GM10248 (cell line): ENCODE measurements around the gene AGPAT3.
A peak's percentile ranks its signal among the peaks of the same experiment; 100 is the strongest.

Experiments used
- CTCF ChIA-PET: fragments of 300-600 bp; sonication (Branson Sonifier 250); formaldehyde crosslinking; extraction: SDS; loops from one replicate; lab custom pipeline; 2021; ENCODE audit warnings: antibody characterized with exemption; lab: Yijun Ruan, JAX
- POLR2A ChIA-PET: fragments of 350-650 bp; sonication (Branson Sonifier 250); formaldehyde crosslinking; extraction: SDS; loops from one replicate; lab custom pipeline; 2020; ENCODE audit warnings: antibody characterized with exemption; lab: Yijun Ruan, JAX
- DNase-seq: peaks from one replicate; pipeline ENCODE4 v3.0.0; 2012; ENCODE audit errors: extremely low spot score
- TF ChIP-seq, protein P1 (sequence below): IDR thresholded peaks from 2 replicates; pipeline ENCODE4 v1.5.1; 2012; ENCODE audit warnings: mild to moderate bottlenecking, low read depth; ENCODE audit errors: extremely low read depth, missing control alignments, control extremely low read depth

The AGPAT3 gene

DNA sequence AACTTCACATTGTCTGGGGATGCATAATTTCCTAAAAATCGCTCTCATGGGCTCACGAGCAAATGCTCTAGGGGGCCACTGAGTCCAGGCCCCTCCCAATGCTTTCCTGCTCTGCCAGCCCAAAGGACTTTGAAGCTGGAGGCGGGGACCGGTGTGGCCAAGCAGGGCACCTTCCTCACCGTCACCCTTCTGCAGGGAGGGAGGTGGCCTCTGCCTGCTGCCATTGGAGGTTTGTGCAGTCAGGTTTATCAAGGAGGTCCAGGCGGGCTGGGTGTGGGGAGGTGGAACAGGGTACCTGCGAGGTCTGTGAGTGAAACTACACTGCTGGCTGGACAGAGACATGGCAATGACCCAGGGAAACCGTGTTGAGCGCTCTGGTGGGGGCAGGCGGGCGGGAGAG lies 89.0 kb downstream of the AGPAT3 start:
- ChIA-PET POLR2A (interaction anchor here (0.8 kb wide), 1 partner anchor 12 kb away, joined by 3 read pairs; no protein-coding TSS in a partner anchor), CTCF (interaction anchor here (1.7 to 4.5 kb wide), 4 partner anchors 12 to 33 kb away, joined by 3 to 30 read pairs (median 6); no protein-coding TSS in a partner anchor)
- DNase-seq = no peak
- TF ChIP-seq, protein P1, sequence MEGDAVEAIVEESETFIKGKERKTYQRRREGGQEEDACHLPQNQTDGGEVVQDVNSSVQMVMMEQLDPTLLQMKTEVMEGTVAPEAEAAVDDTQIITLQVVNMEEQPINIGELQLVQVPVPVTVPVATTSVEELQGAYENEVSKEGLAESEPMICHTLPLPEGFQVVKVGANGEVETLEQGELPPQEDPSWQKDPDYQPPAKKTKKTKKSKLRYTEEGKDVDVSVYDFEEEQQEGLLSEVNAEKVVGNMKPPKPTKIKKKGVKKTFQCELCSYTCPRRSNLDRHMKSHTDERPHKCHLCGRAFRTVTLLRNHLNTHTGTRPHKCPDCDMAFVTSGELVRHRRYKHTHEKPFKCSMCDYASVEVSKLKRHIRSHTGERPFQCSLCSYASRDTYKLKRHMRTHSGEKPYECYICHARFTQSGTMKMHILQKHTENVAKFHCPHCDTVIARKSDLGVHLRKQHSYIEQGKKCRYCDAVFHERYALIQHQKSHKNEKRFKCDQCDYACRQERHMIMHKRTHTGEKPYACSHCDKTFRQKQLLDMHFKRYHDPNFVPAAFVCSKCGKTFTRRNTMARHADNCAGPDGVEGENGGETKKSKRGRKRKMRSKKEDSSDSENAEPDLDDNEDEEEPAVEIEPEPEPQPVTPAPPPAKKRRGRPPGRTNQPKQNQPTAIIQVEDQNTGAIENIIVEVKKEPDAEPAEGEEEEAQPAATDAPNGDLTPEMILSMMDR = no peak

DNA sequence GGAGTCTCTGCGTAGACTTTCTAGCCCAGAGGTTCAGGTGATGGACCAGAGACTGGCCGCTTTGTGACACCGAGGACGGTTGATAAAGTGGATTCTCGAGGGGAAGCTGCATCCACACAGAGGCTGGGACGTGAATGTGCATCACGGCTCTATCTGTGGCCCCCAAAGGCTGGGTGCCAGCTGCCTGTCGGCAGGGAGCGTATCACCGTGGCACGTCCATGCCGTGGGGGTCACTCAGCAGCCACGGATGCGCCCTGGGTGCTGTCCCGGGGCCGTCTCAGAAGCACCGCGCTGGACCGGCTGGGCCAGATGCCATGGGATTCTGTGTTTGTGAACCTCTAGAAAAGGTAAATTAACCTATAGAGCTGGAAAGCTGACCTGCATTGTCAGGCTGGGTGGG lies 89.9 kb downstream of the AGPAT3 start:
- no peak for DNase-seq
- TF ChIP-seq, protein P1 = no peak
- ChIA-PET POLR2A (no interaction called here), CTCF (interaction anchor here (1.7 to 4.5 kb wide), 4 partner anchors 13 to 34 kb away, joined by 3 to 30 read pairs (median 6); no protein-coding TSS in a partner anchor)

DNA sequence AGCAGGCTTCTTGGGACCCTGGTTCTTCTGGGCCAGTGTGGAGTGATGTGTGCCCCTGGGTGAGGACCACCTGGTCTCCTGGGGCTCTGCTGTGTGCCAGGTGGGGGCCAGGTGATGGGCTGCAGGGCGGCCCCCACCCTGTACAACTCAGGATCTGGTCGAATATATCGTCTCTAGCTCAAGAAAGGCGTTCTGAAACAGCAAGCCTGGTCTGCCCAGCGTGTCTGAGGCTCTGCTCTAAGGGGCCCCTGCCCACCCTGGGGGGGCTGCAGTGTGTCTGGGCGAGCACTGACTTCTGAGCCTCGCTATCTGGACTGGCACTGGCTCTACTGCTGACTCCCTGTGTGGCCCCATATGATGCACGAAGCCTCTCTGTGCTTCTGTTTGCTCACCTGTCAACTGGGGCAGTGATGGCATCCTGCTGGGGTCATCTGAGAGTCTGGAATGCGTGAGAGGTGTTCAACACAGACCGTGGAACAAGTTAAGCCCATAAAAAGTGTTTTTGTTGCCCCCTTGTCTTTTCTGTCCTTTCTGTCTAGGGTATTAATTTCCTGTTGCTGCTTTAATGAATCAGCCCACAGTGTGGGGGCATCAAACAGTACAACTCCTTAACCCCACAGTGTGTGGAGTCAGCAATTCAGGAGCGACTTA lies 91.1 kb downstream of the AGPAT3 start:
- ChIA-PET CTCF (interaction anchor here (1.1 to 4.5 kb wide), 3 partner anchors 14 to 145 kb away, joined by 3 to 30 read pairs (median 7); no protein-coding TSS in a partner anchor), POLR2A (interaction anchor here (0.7 kb wide), 1 partner anchor 155 kb away, joined by 5 read pairs; no protein-coding TSS in a partner anchor)
- TF ChIP-seq, protein P1 = no peak
- no peak for DNase-seq

DNA sequence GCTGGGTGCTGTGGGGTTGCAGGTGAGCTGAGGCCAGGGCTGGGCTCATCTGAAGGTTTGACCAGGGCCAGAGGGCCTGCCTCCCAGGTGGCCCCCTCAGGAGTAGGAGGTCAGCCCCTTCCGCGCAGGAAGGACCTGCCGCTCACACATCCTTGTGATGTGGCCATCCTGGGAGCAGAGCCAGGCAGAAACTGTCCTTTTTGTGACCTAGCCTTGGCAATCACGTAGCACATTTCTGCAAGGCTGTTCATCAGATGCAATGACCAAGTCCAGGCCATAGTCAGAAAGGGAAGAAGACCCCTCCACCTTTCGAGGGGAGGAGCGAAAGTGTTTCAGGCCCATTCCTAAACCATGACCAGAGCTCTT lies 91.6 kb downstream of the AGPAT3 start:
- ChIA-PET CTCF (interaction anchor here (1.1 to 4.5 kb wide), 2 partner anchors 17 to 146 kb away, joined by 3 to 30 read pairs; no protein-coding TSS in a partner anchor), POLR2A (no interaction called here)
- TF ChIP-seq, protein P1 = no peak
- no peak for DNase-seq

DNA sequence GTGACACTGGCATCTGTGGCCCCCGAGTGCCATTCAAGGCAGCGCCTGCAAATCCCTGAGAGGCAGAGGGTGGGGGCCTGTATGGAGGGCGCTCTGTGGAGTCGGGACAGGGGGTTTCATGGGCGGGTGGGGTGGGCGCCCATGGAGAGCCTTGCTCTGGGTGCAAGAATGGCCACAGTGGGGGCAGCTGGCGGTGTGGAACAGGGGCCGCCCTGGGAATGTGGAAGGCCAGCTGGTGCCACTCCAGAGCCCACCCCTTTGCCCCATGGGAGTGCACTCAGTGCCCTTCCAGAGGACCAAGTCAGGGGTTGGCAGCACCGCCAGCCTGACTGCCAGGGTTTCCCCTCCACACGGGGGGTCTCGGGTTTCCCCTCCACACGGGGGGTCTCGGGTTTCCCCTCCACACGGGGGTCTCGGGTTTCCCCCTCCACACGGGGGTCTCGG lies 92.1 kb downstream of the AGPAT3 start:
- TF ChIP-seq, protein P1 = no peak
- POLR2A ChIA-PET = no interaction called here
- DNase-seq = no peak
- CTCF ChIA-PET = interaction anchor here (4.5 kb wide), 1 partner anchor 18 kb away, joined by 30 read pairs; no protein-coding TSS in a partner anchor

DNA sequence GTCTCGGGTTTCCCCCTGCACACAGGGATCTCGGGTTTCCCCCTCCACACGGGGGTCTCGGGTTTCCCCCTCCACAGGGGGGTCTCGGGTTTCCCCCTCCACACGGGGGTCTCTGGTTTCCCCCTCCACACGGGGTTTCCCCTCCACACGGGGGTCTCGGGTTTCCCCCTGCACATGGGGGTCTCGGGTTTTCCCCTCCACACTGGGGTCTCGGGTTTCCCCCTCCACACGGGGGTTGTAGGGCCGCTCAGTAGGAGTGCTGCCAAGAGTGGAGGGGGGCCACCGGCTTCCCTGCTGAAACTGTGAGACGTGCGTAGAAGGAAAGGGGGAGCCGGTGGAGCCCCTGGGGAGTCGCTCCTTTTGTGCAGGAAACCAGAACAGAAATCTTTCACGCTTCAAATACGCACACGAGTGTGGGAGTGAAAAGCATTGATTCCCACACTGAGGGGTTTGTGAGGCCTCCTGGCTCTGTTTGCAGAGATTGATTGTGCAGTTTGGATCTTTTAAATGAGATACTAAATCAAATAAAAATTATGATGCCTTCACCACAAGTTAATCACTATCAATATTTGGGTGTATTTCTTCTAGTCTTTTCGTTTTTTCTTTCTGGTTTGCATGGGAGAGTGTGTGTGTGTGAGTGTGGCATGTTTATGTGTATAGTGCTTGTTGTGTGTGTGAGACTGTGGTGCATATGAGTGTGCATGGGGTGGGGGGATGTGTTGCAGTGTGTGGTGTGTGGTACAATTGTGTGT lies 92.8 kb downstream of the AGPAT3 start:
- TF ChIP-seq, protein P1 = no peak
- peak; percentile 69 for DNase-seq
- POLR2A ChIA-PET = no interaction called here

More for the DNA sequence above, 92.8 kb downstream of the AGPAT3 start:
- CTCF ChIA-PET = interaction anchor here (4.5 kb wide), 1 partner anchor 18 kb away, joined by 30 read pairs; no protein-coding TSS in a partner anchor
